H1 (cell line): ENCODE measurements around the gene ZNF568. TPM values are rescaled to one million over a fixed set of nuclear protein-coding genes. Genes with fewer than 3 reads are reported as not detected.

ENCODE experiments used
- CTCF ChIA-PET: fragments of 300-600 bp; sonication (Branson Sonifier 250); formaldehyde crosslinking; loops from one replicate; lab custom pipeline; 2021; ENCODE audit not compliant: partially characterized antibody; lab: Charles Lee
- POLR2A ChIA-PET: fragments of 300-600 bp; sonication (Branson Sonifier 250); formaldehyde crosslinking; loops from one replicate; lab custom pipeline; 2021; ENCODE audit warnings: inconsistent platforms; ENCODE audit not compliant: partially characterized antibody; lab: Charles Lee
- DNase-seq, 2 experiments: peaks; one replicate each; pipeline versions ENCODE4 v3.0.0 to v3.0.0-alpha.2; 2010 to 2022; ENCODE audit warnings: low spot score in 2 of 2, low read depth in 1 of 2, mixed read lengths in 1 of 2
- FAIRE-seq: peaks from 2 replicates; lab custom pipeline; 2011; peaks lifted over from hg19 to GRCh38; lab: Jason Lieb, UNC
- H2AFZ ChIP-seq: 2 replicates; pipeline ENCODE4 v1.8.1; 2012; ENCODE audit warnings: low read length, inconsistent platforms
- H2AK5ac ChIP-seq: 2 replicates; pipeline ENCODE4 v1.6.1; 2013; ENCODE audit warnings: low read depth, low read length
- H2BK120ac ChIP-seq: replicated peaks from 2 replicates; pipeline ENCODE3; 2013; ENCODE audit warnings: low read depth, low read length, inconsistent platforms
- H2BK12ac ChIP-seq: 2 replicates; pipeline ENCODE4 v1.6.1; 2013; ENCODE audit warnings: low read depth, low read length
- H2BK15ac ChIP-seq: 2 replicates; pipeline ENCODE4 v1.6.1; 2013; ENCODE audit warnings: low read length
- H2BK20ac ChIP-seq: 2 replicates; pipeline ENCODE4 v1.6.1; 2013; ENCODE audit warnings: low read length
- H2BK5ac ChIP-seq: 2 replicates; pipeline ENCODE4 v1.6.1; 2013; ENCODE audit warnings: low read depth, low read length
- H3K14ac ChIP-seq: 2 replicates; pipeline ENCODE4 v1.6.1; 2013; ENCODE audit warnings: inconsistent platforms; ENCODE audit not compliant: insufficient read length
- H3K18ac ChIP-seq: 2 replicates; pipeline ENCODE4 v1.6.1; 2013; ENCODE audit warnings: low read length; ENCODE audit errors: extremely low read depth
- H3K23ac ChIP-seq: 2 replicates; pipeline ENCODE4 v1.6.1; 2013; ENCODE audit warnings: inconsistent platforms; ENCODE audit not compliant: insufficient read length
- H3K23me2 ChIP-seq: 2 replicates; pipeline ENCODE4 v1.6.1; 2013; ENCODE audit warnings: low read depth, low read length
- H3K27ac ChIP-seq: 2 replicates; pipeline ENCODE4 v1.6.1; 2011; ENCODE audit warnings: low read depth, low read length, inconsistent platforms
- H3K27me3 ChIP-seq, 4 experiments: replicated peaks in 1 of 4; 1 replicate in 1 of 4; 2 replicates in 3 of 4; pipeline versions ENCODE4 v1.6.1 to v1.8.1; 2011 to 2013; ENCODE audit warnings: low read length in 3 of 4, mild to moderate bottlenecking in 3 of 4, inconsistent platforms in 2 of 4, mixed read lengths in 2 of 4, moderate library complexity in 1 of 4; ENCODE audit not compliant: control insufficient read depth in 3 of 4, insufficient read depth in 3 of 4; ENCODE audit errors: extremely low read depth in 1 of 4
- H3K36me3 ChIP-seq, 4 experiments: 2 replicates each; pipeline versions ENCODE4 v1.6.1 to v1.8.1; 2011 to 2013; ENCODE audit warnings: mild to moderate bottlenecking in 4 of 4, low read length in 3 of 4, moderate library complexity in 2 of 4, control low read depth in 1 of 4, inconsistent platforms in 1 of 4; ENCODE audit not compliant: insufficient read depth in 4 of 4, control insufficient read depth in 2 of 4
- H3K4ac ChIP-seq: replicated peaks from 2 replicates; pipeline ENCODE3; 2013; ENCODE audit warnings: low read length, low read depth, mixed read lengths, inconsistent platforms; ENCODE audit not compliant: insufficient read length
- H3K4me1 ChIP-seq, 4 experiments: replicated peaks in 1 of 4; 1 replicate in 1 of 4; 2 replicates in 3 of 4; pipeline versions ENCODE4 v1.6.1 to v1.8.1; 2011 to 2013; ENCODE audit warnings: low read length in 3 of 4, inconsistent platforms in 2 of 4, mixed read lengths in 1 of 4; ENCODE audit not compliant: insufficient read depth in 4 of 4, control insufficient read depth in 3 of 4
- H3K4me2 ChIP-seq, 2 experiments: 2 replicates each; pipeline versions ENCODE4 v1.6.1 to v1.8.1; 2011 to 2013; ENCODE audit warnings: low read depth in 2 of 2, low read length in 2 of 2, control low read depth in 1 of 2, inconsistent platforms in 1 of 2, mild to moderate bottlenecking in 1 of 2; ENCODE audit not compliant: insufficient read depth in 1 of 2
- H3K4me3 ChIP-seq, 4 experiments: fragments of 200-600, 300-600 bp in 1 of 4; sonication (generic), shearing (Covaris generic), sonication (Bioruptor Twin) in 1 of 4; 2 replicates each; pipeline versions ENCODE4 v1.5.1 to v1.8.1; 2011 to 2016; ENCODE audit warnings: low read length in 4 of 4, low read depth in 3 of 4, control low read depth in 2 of 4, inconsistent platforms in 2 of 4, mild to moderate bottlenecking in 2 of 4, mixed read lengths in 1 of 4, moderate library complexity in 1 of 4; ENCODE audit not compliant: insufficient read depth in 2 of 4; ENCODE audit errors: extremely low read depth in 1 of 4
- H3K56ac ChIP-seq: replicated peaks from 2 replicates; pipeline ENCODE3; 2013; ENCODE audit warnings: low read depth, mild to moderate bottlenecking, mixed read lengths, low read length, inconsistent platforms; ENCODE audit not compliant: insufficient read length
- H3K79me1 ChIP-seq: 2 replicates; pipeline ENCODE4 v1.6.1; 2013; ENCODE audit warnings: low read depth, low read length, control low read depth
- H3K79me2 ChIP-seq, 2 experiments: 2 replicates each; pipeline versions ENCODE4 v1.6.1 to v1.8.1; 2012 to 2013; ENCODE audit warnings: low read length in 2 of 2, mild to moderate bottlenecking in 2 of 2, inconsistent platforms in 1 of 2; ENCODE audit not compliant: insufficient read depth in 2 of 2, control insufficient read depth in 1 of 2
- H3K9ac ChIP-seq, 4 experiments: replicated peaks in 1 of 4; 1 replicate in 1 of 4; 2 replicates in 3 of 4; pipeline versions ENCODE4 v1.6.1 to v1.8.1; 2011 to 2013; ENCODE audit warnings: low read depth in 3 of 4, low read length in 3 of 4, control low read depth in 2 of 4, mild to moderate bottlenecking in 2 of 4, moderate library complexity in 2 of 4, inconsistent platforms in 1 of 4; ENCODE audit errors: extremely low read depth in 1 of 4
- H3K9me3 ChIP-seq, 2 experiments: 2 replicates each; pipeline versions ENCODE4 v1.6.1 to v1.8.1; 2012 to 2013; ENCODE audit warnings: mild to moderate bottlenecking in 2 of 2, moderate library complexity in 2 of 2, control low read depth in 1 of 2, inconsistent platforms in 1 of 2, low read depth in 1 of 2, low read length in 1 of 2, mixed read lengths in 1 of 2; ENCODE audit not compliant: insufficient read depth in 2 of 2
- H4K20me1 ChIP-seq, 2 experiments: replicated peaks in 1 of 2; 2 replicates each; pipeline versions ENCODE3 to v1.8.1; 2011 to 2013; ENCODE audit warnings: inconsistent platforms in 2 of 2, low read length in 2 of 2, mild to moderate bottlenecking in 1 of 2; ENCODE audit not compliant: insufficient read depth in 2 of 2, control insufficient read depth in 1 of 2
- H4K5ac ChIP-seq: 2 replicates; pipeline ENCODE4 v1.6.1; 2013; ENCODE audit warnings: low read length, low read depth, mixed read lengths, inconsistent platforms; ENCODE audit not compliant: insufficient read length
- H4K8ac ChIP-seq: 2 replicates; pipeline ENCODE4 v1.8.0; 2013; ENCODE audit warnings: mild to moderate bottlenecking, moderate library complexity, low read length, inconsistent platforms; ENCODE audit not compliant: insufficient read depth; ENCODE audit errors: extremely low read depth
- H4K91ac ChIP-seq: replicated peaks from 2 replicates; pipeline ENCODE3; 2013; ENCODE audit warnings: low read length, mixed read lengths, inconsistent platforms; ENCODE audit not compliant: insufficient read length
- CEBPB ChIP-seq: IDR thresholded peaks from 2 replicates; pipeline ENCODE4 v1.6.1; 2012; ENCODE audit warnings: low read depth, low read length
- TAF7 ChIP-seq: optimal IDR thresholded peaks from 2 replicates; pipeline ENCODE3; 2011; ENCODE audit warnings: low read depth, mild to moderate bottlenecking, inconsistent platforms, low read length, moderate library complexity, borderline replicate concordance
- WGBS, 2 experiments: shearing (Covaris generic) in 1 of 2; methylation state at CpG; one replicate each; pipeline versions ENCODE4 v1.1.6 to v1.1.7; 2013 to 2015; ENCODE audit warnings: low lambda C conversion rate in 2 of 2, mixed read lengths in 2 of 2, inconsistent platforms in 1 of 2, low coverage in 1 of 2, missing lambda C conversion rate in 1 of 2; ENCODE audit not compliant: insufficient replicate concordance in 2 of 2, insufficient coverage in 1 of 2, insufficient read length in 1 of 2; ENCODE audit errors: extremely low coverage in 1 of 2, missing lambda C conversion rate in 1 of 2; 5-methylcytosine and 5-hydroxymethylcytosine counted together
- polyA plus RNA-seq, 7 experiments: library from polyadenylated mRNA; depleted of rRNA in 3 of 7; stranded (reverse) in 5 of 7; unstranded in 2 of 7; fragments of >200 nt in 5 of 7; fragments of 200-250 nt in 2 of 7; gene quantifications; 1 replicate in 5 of 7; 2 replicates in 1 of 7; 4 replicates in 1 of 7; pipeline versions ENCODE4 v1.2.1 to v1.2.3, GENCODE V29; 2011 to 2013; ENCODE audit warnings: missing spikeins in 2 of 7, mixed read lengths in 2 of 7
- total RNA-seq: library from RNA; stranded (reverse); fragmentation: NEBNext Ultra II Directional; extraction: Animal tissue kit (Norgen Biotek cat#: 25700); gene quantifications from 2 replicates; pipeline ENCODE4 v1.2.1, GENCODE V29; 2021

The ZNF568 gene
- total and polyA plus RNA-seq, 2 of the 8 experiments (the other 6 are each of a cell fraction or from before 2014, with no cell fraction given), result 1.6 to 2.4 TPM

DNA sequence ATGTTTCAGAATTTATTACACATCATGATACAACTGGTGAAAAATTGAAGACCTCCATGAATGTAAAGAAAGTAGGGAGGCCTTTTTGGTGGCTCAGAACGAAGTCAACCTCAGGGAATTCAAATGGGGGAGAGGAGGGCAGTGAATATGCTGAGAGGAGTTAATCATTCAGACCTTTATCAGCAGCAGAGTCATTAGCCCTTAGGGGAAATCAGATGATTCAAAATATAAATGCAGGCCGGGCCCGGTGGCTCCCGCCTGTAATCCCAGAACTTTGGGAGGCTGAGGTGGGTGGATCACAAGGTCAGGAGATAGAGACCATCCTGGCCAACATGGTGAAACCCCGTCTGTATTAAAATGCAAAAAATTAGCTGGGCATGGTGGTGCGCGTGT lies 81.7 kb downstream of the ZNF568 start:
- TF ChIP-seq TAF7 (no peak), CEBPB (no peak)
- no peaks in the 10 kb centered on the region; a peak in 1 of 4 replicates for H3K79me2 ChIP-seq
- no peak overlapping the region for H2BK15ac ChIP-seq
- H4K91ac ChIP-seq, result no peak overlapping the region
- H4K20me1 ChIP-seq, result no peaks in the 10 kb centered on the region
- WGBS, 2 experiments, result 78% methylated on average over 7 of the region's 7 CpGs; no CpG with 5 or more reads in 1 of the 2 experiments
- H3K36me3 ChIP-seq, result peaks cover 0 to 11% (median 5%) of the 10 kb centered on the region in 4 experiments; a peak in 4 of 8 replicates
- no peak overlapping the region for H3K4me3 ChIP-seq
- H3K56ac ChIP-seq, result no peak overlapping the region
- no peak overlapping the region for H3K9ac ChIP-seq
- H2BK12ac ChIP-seq, result no peak overlapping the region
- no peak overlapping the region for H2AFZ ChIP-seq
- no peaks in the 10 kb centered on the region for H3K4me1 ChIP-seq
- DNase-seq (no peak), FAIRE-seq (no peak)
- no peak overlapping the region for H2BK120ac ChIP-seq
- peaks cover 46 to 58% of the 10 kb centered on the region in 2 experiments for H3K9me3 ChIP-seq
- H3K23ac ChIP-seq, result no peak overlapping the region
- H3K4ac ChIP-seq, result no peak overlapping the region
- H2BK5ac ChIP-seq, result no peak overlapping the region
- ChIA-PET CTCF (no interaction called here), POLR2A (no interaction called here)
- no peak overlapping the region for H4K5ac ChIP-seq
- H2AK5ac ChIP-seq, result no peak overlapping the region
- H3K79me1 ChIP-seq, result no peaks in the 10 kb centered on the region
- no peak overlapping the region for H3K27ac ChIP-seq
- no peak overlapping the region for H2BK20ac ChIP-seq
- H3K14ac ChIP-seq, result no peak overlapping the region
- no peaks in the 10 kb centered on the region for H3K23me2 ChIP-seq
- H4K8ac ChIP-seq, result no peak overlapping the region
- no peak overlapping the region for H3K4me2 ChIP-seq
- H3K27me3 ChIP-seq, result no peaks in the 10 kb centered on the region
- H3K18ac ChIP-seq, result no peak overlapping the region
